Neural cell (in vitro differentiated cells): ENCODE measurements around the gene TSPAN17. TPM values are rescaled to one million over a fixed set of nuclear protein-coding genes. Genes with fewer than 3 reads are reported as not detected.
A peak's percentile ranks its signal among the peaks of the same experiment; 100 is the strongest.

Experiments used
- H2AFZ ChIP-seq: fragments of 200-600, 300-800 bp; sonication (generic), shearing (Covaris generic); 2 replicates; pipeline ENCODE4 v1.6.0; 2014; ENCODE audit warnings: low read depth, mild to moderate bottlenecking, antibody characterized with exemption, low read length, moderate library complexity
- H3F3A ChIP-seq: fragments of 200-600 bp; shearing (Covaris generic); 2 replicates; pipeline ENCODE4 v1.6.1; 2016; ENCODE audit warnings: mild to moderate bottlenecking, moderate library complexity, mixed read lengths, antibody characterized with exemption, low read length; ENCODE audit not compliant: insufficient read depth, poor library complexity, severe bottlenecking
- H3K27ac ChIP-seq: fragments of 200-600, 300-800 bp; sonication (generic), shearing (Covaris generic); 2 replicates; pipeline ENCODE4 v1.5.1; 2014; ENCODE audit warnings: mild to moderate bottlenecking, low read length, moderate library complexity
- H3K27me3 ChIP-seq: fragments of 300-800, 200-600 bp; sonication (generic), shearing (Covaris generic); 2 replicates; pipeline ENCODE4 v1.6.0; 2014; ENCODE audit warnings: mild to moderate bottlenecking, low read depth, low read length, moderate library complexity; ENCODE audit not compliant: insufficient read depth
- H3K36me3 ChIP-seq: fragments of 300-800, 200-600 bp; sonication (generic), shearing (Covaris generic); 2 replicates; pipeline ENCODE4 v1.5.1; 2014; ENCODE audit warnings: mild to moderate bottlenecking, antibody characterized with exemption, low read length, moderate library complexity; ENCODE audit not compliant: insufficient read depth
- H3K4me2 ChIP-seq: fragments of 300-800, 200-600 bp; sonication (generic), shearing (Covaris generic); 2 replicates; pipeline ENCODE4 v1.6.0; 2014; ENCODE audit warnings: mild to moderate bottlenecking, low read length
- H3K4me3 ChIP-seq: fragments of 300-800, 200-600 bp; sonication (generic), shearing (Covaris generic); 2 replicates; pipeline ENCODE4 v1.5.1; 2014; ENCODE audit warnings: mild to moderate bottlenecking, low read length, moderate library complexity
- H3K79me2 ChIP-seq: fragments of 200-600 bp; shearing (Covaris generic); replicated peaks from 2 replicates; pipeline ENCODE4 v1.6.0; 2014; ENCODE audit warnings: mild to moderate bottlenecking, low read length, moderate library complexity; ENCODE audit not compliant: insufficient read depth
- H3K9ac ChIP-seq: fragments of 300-800, 200-600 bp; sonication (generic), shearing (Covaris generic); 2 replicates; pipeline ENCODE4 v1.6.1; 2016; ENCODE audit warnings: mild to moderate bottlenecking, low read length, mixed read lengths
- H3K9me2 ChIP-seq: fragments of 200-600 bp; shearing (Covaris generic); 2 replicates; pipeline ENCODE4 v1.6.1; 2016; ENCODE audit warnings: mild to moderate bottlenecking, low read length, mixed read lengths; ENCODE audit not compliant: insufficient read depth
- H3K9me3 ChIP-seq: fragments of 200-600, 300-800 bp; sonication (generic), shearing (Covaris generic); 2 replicates; pipeline ENCODE4 v1.6.1; 2016; ENCODE audit warnings: mild to moderate bottlenecking, mixed run types, low read length, moderate library complexity, mixed read lengths
- H4K20me1 ChIP-seq: fragments of 200-600 bp; shearing (Covaris generic); 2 replicates; pipeline ENCODE4 v1.6.1; 2016; ENCODE audit warnings: mild to moderate bottlenecking, mixed run types; ENCODE audit not compliant: insufficient read depth
- CTCF ChIP-seq: fragments of 450-650 bp; IDR thresholded peaks from 2 replicates; pipeline ENCODE4 v1.5.1; 2014; ENCODE audit warnings: antibody characterized with exemption, mild to moderate bottlenecking, moderate library complexity; ENCODE audit not compliant: poor library complexity, severe bottlenecking
- EP300 ChIP-seq: fragments of 450-650 bp; conservative IDR thresholded peaks from 2 replicates; pipeline ENCODE4 v1.6.1; 2014; ENCODE audit warnings: antibody characterized with exemption, mild to moderate bottlenecking, moderate library complexity; ENCODE audit not compliant: poor library complexity, severe bottlenecking
- EZH2 ChIP-seq: fragments of 200-600, 300-800 bp; shearing (Covaris generic), sonication (generic); IDR thresholded peaks from 2 replicates; pipeline ENCODE4 v1.6.1; 2014; ENCODE audit warnings: antibody characterized with exemption, low read length, borderline replicate concordance, mild to moderate bottlenecking; ENCODE audit not compliant: insufficient read depth, poor library complexity, severe bottlenecking
- MXI1 ChIP-seq: fragments of 450-650 bp; conservative IDR thresholded peaks from 2 replicates; pipeline ENCODE4 v1.6.1; 2014; ENCODE audit warnings: antibody characterized with exemption, mild to moderate bottlenecking; ENCODE audit not compliant: poor library complexity, severe bottlenecking
- POLR2AphosphoS5 ChIP-seq: IDR thresholded peaks from 2 replicates; pipeline ENCODE4 v1.6.1; 2012
- RAD21 ChIP-seq: fragments of 450-650 bp; conservative IDR thresholded peaks from 2 replicates; pipeline ENCODE4 v1.6.1; 2014; ENCODE audit warnings: antibody characterized with exemption, mild to moderate bottlenecking, moderate library complexity
- SMC3 ChIP-seq: fragments of 450-650 bp; conservative IDR thresholded peaks from 2 replicates; pipeline ENCODE4 v1.6.1; 2014; ENCODE audit warnings: antibody characterized with exemption, mild to moderate bottlenecking, moderate library complexity; ENCODE audit not compliant: poor library complexity
- TAF1 ChIP-seq: IDR thresholded peaks from 2 replicates; pipeline ENCODE4 v1.6.1; 2012; ENCODE audit warnings: low read depth
- polyA plus RNA-seq: library from polyadenylated mRNA; depleted of rRNA; stranded (reverse); fragments of >200 nt; gene quantifications from 2 replicates; pipeline ENCODE4 v1.2.3, GENCODE V29; 2014
- TF ChIP-seq, protein P1 (sequence below): IDR thresholded peaks from 2 replicates; pipeline ENCODE4 v1.6.1; 2012; ENCODE audit warnings: borderline replicate concordance

TSPAN17 gene
- polyA plus RNA-seq, 1 donor from 2014 or later = 66.4 TPM

DNA sequence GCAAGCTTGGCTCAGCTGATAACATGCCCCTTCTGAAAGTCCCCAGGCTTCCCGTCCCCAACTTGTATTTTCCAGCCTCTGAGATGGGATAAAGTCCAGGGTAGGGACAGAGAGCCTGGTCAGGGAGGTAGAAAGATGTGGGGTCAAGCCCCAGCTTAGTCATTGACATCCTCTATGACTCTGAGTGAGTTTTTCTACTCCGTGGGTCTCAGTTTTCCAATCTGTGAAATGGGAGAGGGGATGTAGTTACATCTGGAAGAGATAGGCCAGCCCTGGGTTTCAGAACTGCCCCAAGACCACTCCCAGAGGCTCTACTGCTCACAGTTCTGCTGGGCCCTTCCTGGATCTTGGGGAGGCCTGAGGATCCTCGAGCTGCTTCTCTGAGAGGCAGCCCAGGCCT lies 40.4 kb upstream of the TSPAN17 start:
- peak overlapping the region; percentile 39 for H3K4me3 ChIP-seq
- no peak overlapping the region for H3K27ac ChIP-seq
- H3K4me2 ChIP-seq = peak overlapping the region; percentile 24
- peak overlapping the region; percentile 26 for H3K9ac ChIP-seq
- peaks cover 4% of the 10 kb centered on the region for H4K20me1 ChIP-seq
- peaks cover 41% of the 10 kb centered on the region for H3K79me2 ChIP-seq
- H3K27me3 ChIP-seq = peaks cover 11% of the 10 kb centered on the region
- no peak overlapping the region for H2AFZ ChIP-seq
- H3K36me3 ChIP-seq = no peaks in the 10 kb centered on the region
- TF ChIP-seq, protein P1, sequence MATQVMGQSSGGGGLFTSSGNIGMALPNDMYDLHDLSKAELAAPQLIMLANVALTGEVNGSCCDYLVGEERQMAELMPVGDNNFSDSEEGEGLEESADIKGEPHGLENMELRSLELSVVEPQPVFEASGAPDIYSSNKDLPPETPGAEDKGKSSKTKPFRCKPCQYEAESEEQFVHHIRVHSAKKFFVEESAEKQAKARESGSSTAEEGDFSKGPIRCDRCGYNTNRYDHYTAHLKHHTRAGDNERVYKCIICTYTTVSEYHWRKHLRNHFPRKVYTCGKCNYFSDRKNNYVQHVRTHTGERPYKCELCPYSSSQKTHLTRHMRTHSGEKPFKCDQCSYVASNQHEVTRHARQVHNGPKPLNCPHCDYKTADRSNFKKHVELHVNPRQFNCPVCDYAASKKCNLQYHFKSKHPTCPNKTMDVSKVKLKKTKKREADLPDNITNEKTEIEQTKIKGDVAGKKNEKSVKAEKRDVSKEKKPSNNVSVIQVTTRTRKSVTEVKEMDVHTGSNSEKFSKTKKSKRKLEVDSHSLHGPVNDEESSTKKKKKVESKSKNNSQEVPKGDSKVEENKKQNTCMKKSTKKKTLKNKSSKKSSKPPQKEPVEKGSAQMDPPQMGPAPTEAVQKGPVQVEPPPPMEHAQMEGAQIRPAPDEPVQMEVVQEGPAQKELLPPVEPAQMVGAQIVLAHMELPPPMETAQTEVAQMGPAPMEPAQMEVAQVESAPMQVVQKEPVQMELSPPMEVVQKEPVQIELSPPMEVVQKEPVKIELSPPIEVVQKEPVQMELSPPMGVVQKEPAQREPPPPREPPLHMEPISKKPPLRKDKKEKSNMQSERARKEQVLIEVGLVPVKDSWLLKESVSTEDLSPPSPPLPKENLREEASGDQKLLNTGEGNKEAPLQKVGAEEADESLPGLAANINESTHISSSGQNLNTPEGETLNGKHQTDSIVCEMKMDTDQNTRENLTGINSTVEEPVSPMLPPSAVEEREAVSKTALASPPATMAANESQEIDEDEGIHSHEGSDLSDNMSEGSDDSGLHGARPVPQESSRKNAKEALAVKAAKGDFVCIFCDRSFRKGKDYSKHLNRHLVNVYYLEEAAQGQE = no peak
- TF ChIP-seq TAF1 (no peak), RAD21 (no peak), CTCF (no peak), EZH2 (no peak), POLR2AphosphoS5 (no peak), EP300 (no peak), MXI1 (no peak), SMC3 (no peak)
- no peaks in the 10 kb centered on the region for H3K9me3 ChIP-seq
- no peaks in the 10 kb centered on the region for H3F3A ChIP-seq
- H3K9me2 ChIP-seq = no peaks in the 10 kb centered on the region

DNA sequence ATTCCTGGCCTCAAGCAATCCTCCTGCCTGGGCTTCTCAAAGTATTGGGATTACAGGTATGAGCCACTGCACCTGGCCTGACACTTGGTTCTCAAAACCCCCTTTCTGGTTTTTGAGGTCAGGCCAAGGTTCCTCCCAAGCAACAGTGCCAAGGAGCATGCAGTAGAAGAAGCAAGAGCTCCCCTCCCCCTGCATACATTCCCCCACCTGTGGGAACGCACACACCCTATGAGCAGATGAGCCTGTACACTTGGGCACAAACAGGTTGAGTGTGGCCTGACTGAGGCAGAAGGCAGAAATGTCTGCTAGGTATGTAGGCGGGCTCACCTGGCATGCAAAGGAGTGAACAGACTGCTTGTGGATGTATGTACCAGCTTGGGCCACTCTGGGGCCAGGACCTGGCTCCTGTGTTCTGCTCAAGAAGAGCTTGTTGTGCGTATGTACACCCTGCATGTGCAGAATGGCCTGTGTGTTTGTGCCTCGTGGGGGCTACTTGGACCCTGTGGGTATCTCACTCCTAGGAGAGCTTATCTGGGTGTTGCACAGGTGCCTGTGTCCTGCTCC lies 39.1 kb upstream of the TSPAN17 start:
- TF ChIP-seq MXI1 (no peak), EZH2 (no peak), SMC3 (no peak), TAF1 (no peak), RAD21 (no peak), EP300 (no peak), POLR2AphosphoS5 (no peak), CTCF (no peak)
- TF ChIP-seq, protein P1 = no peak
- Histone ChIP-seq H2AFZ (no peak overlapping the region), H3K79me2 (peaks cover 39% of the 10 kb centered on the region), H3K9me3 (no peaks in the 10 kb centered on the region), H3F3A (no peaks in the 10 kb centered on the region), H3K27me3 (peaks cover 18% of the 10 kb centered on the region), H3K36me3 (no peaks in the 10 kb centered on the region), H3K9ac (peak overlapping the region; percentile 85), H3K27ac (peak overlapping the region; percentile 53), H3K4me3 (peak overlapping the region; percentile 74), H3K9me2 (no peaks in the 10 kb centered on the region), H4K20me1 (no peaks in the 10 kb centered on the region), H3K4me2 (peak overlapping the region; percentile 80)
